Measurements from ENCODE around the gene MKRN2. TPM values are rescaled to one million over a fixed set of nuclear protein-coding genes. Genes with fewer than 3 reads are reported as not detected.

The MKRN2 gene
- total and polyA plus RNA-seq, 2 of the 8 experiments (the other 6 are each of a cell fraction or from before 2014, with no cell fraction given) = 15.3 to 17.6 TPM

DNA sequence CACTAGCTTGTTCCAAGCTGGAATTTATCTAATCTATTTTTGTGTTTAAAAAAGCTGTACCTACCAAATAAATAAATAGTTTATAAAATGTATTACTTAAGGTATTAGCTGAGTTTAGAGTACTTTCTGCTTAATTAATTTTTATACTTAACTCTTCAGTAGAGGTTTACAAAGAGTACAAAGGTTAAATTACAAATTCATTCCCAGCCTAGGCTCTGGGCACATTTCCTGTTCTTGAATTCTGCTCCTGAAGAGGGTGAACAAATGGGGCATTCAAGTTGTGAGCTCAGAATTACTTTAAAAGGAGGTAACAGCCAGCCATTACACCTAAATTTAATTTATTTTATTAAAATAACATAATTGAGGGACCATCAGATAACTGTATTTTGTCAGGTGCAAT is 26.4 kb downstream of the MKRN2 start:
- CTCF ChIA-PET (ENCODE audit: partially characterized antibody) = interaction anchor here (1.2 to 1.8 kb wide), 3 partner anchors 25 to 137 kb away, joined by 3 to 4 read pairs (median 4); partner anchors contain the start of gene MKRN2OS
- FAIRE-seq (no peak), DNase-seq (ENCODE audit: low read depth in 1 of 2, low spot score in 2 of 2) (no peak)
- H3K27me3 ChIP-seq (replicated peaks in 1 of 4; ENCODE audit: control insufficient read depth in 3 of 4, extremely low read depth in 1 of 4, insufficient read depth in 3 of 4, low read length in 3 of 4) = no peaks in the 10 kb centered on the region
- H4K20me1 ChIP-seq (replicated peaks in 1 of 2; ENCODE audit: control insufficient read depth in 1 of 2, insufficient read depth in 2 of 2, low read length in 2 of 2) = peaks cover 4 to 8% of the 10 kb centered on the region in 2 experiments
- H2BK5ac ChIP-seq (ENCODE audit: low read depth, low read length) = no peak overlapping the region
- POLR2A ChIA-PET (ENCODE audit: partially characterized antibody) = interaction anchor here (0.8 to 1.8 kb wide), 4 partner anchors 9 to 175 kb away, joined by 3 to 5 read pairs (median 4); partner anchors contain the start of gene TMEM40
- no peak overlapping the region for H3K27ac ChIP-seq (ENCODE audit: low read depth, low read length)
- no peak overlapping the region for H3K4ac ChIP-seq (replicated peaks; ENCODE audit: insufficient read length, low read depth, low read length)
- H3K4me2 ChIP-seq (ENCODE audit: insufficient read depth in 1 of 2, low read depth in 2 of 2, low read length in 2 of 2) = no peak overlapping the region
- H3K56ac ChIP-seq (replicated peaks; ENCODE audit: insufficient read length, low read depth, low read length) = no peak overlapping the region
- H2AFZ ChIP-seq (ENCODE audit: low read length) = no peak overlapping the region
- H3K23ac ChIP-seq (ENCODE audit: insufficient read length) = no peak overlapping the region
- no peak overlapping the region for H2BK20ac ChIP-seq (ENCODE audit: low read length)
- no peaks in the 10 kb centered on the region for H3K23me2 ChIP-seq (ENCODE audit: low read depth, low read length)
- H2BK15ac ChIP-seq (ENCODE audit: low read length) = no peak overlapping the region
- no peak overlapping the region for H4K5ac ChIP-seq (ENCODE audit: insufficient read length, low read depth, low read length)
- no peaks in the 10 kb centered on the region for H3K79me2 ChIP-seq (ENCODE audit: control insufficient read depth in 1 of 2, insufficient read depth in 2 of 2, low read length in 2 of 2)
- no peak overlapping the region for H3K9ac ChIP-seq (replicated peaks in 1 of 4; ENCODE audit: extremely low read depth in 1 of 4, low read depth in 3 of 4, low read length in 3 of 4)
- no peaks in the 10 kb centered on the region for H3K79me1 ChIP-seq (ENCODE audit: low read depth, low read length)
- no peak overlapping the region for H3K14ac ChIP-seq (ENCODE audit: insufficient read length)
- TF ChIP-seq BRCA1 (IDR thresholded peaks at IDR 0.05; ENCODE audit: low read depth, low read length) = no peak
- no peak for TF ChIP-seq SP4 (IDR thresholded peaks at IDR 0.05; ENCODE audit: low read length)
- no peak for TF ChIP-seq ASH2L (IDR thresholded peaks at IDR 0.05; ENCODE audit: low read length)
- no peak for TF ChIP-seq POLR2A (IDR thresholded peaks at IDR 0.05; ENCODE audit: control extremely low read depth in 1 of 2, low read depth in 2 of 2, low read length in 2 of 2)
- no peak for TF ChIP-seq POU5F1 (IDR thresholded peaks at IDR 0.05; ENCODE audit: low read depth, low read length)
- TF ChIP-seq EGR1 (IDR thresholded peaks at IDR 0.05; ENCODE audit: borderline replicate concordance, low read depth, low read length) = no peak
- TF ChIP-seq NRF1 (IDR thresholded peaks at IDR 0.05; ENCODE audit: low read depth, low read length) = no peak
- TF ChIP-seq USF2 (IDR thresholded peaks at IDR 0.05; ENCODE audit: low read length) = no peak
- TF ChIP-seq RBBP5 (IDR thresholded peaks at IDR 0.05; ENCODE audit: borderline replicate concordance, low read depth, low read length) = no peak
- TF ChIP-seq, protein P1, sequence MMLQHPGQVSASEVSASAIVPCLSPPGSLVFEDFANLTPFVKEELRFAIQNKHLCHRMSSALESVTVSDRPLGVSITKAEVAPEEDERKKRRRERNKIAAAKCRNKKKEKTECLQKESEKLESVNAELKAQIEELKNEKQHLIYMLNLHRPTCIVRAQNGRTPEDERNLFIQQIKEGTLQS (IDR thresholded peaks at IDR 0.05; ENCODE audit: insufficient read depth, low read depth, low read length) = no peak
- TF ChIP-seq TBP (IDR thresholded peaks at IDR 0.05; ENCODE audit: low read depth, low read length) = no peak
- no peak for TF ChIP-seq RFX5 (IDR thresholded peaks at IDR 0.05; ENCODE audit: borderline replicate concordance, low read depth, low read length)
- TF ChIP-seq MAFK (IDR thresholded peaks at IDR 0.05; ENCODE audit: low read depth, low read length) = no peak
- TF ChIP-seq YY1 (IDR thresholded peaks at IDR 0.05; ENCODE audit: low read depth, low read length) = no peak
- TF ChIP-seq NANOG (IDR thresholded peaks at IDR 0.05; ENCODE audit: insufficient read depth, low read depth, low read length, poor library complexity, severe bottlenecking) = no peak
- H3K18ac ChIP-seq (ENCODE audit: extremely low read depth, low read length) = no peak overlapping the region
- peaks cover 25 to 65% (median 46%) of the 10 kb centered on the region in 4 experiments for H3K36me3 ChIP-seq (ENCODE audit: control insufficient read depth in 2 of 4, insufficient read depth in 4 of 4, low read length in 3 of 4)
- H2AK5ac ChIP-seq (ENCODE audit: low read depth, low read length) = no peak overlapping the region
- H4K8ac ChIP-seq (ENCODE audit: extremely low read depth, insufficient read depth, low read length) = no peak overlapping the region
- no peak overlapping the region for H2BK120ac ChIP-seq (replicated peaks; ENCODE audit: low read depth, low read length)
- no peak overlapping the region for H4K91ac ChIP-seq (replicated peaks; ENCODE audit: insufficient read length, low read length)
- H3K4me1 ChIP-seq (replicated peaks in 1 of 4; ENCODE audit: control insufficient read depth in 3 of 4, insufficient read depth in 4 of 4, low read length in 3 of 4) = no peaks in the 10 kb centered on the region
- no peak overlapping the region for H2BK12ac ChIP-seq (ENCODE audit: low read depth, low read length)
- H3K4me3 ChIP-seq (ENCODE audit: extremely low read depth in 1 of 4, insufficient read depth in 2 of 4, low read depth in 3 of 4, low read length in 4 of 4) = no peak overlapping the region
- H3K9me3 ChIP-seq (ENCODE audit: insufficient read depth in 2 of 2, low read depth in 1 of 2, low read length in 1 of 2) = no peaks in the 10 kb centered on the region
